GM12878 (cell line): ENCODE results near the gene SCAMP4. TPM values are rescaled to one million over a fixed set of nuclear protein-coding genes. Genes with fewer than 3 reads are reported as not detected.
A peak's percentile ranks its signal among the peaks of the same experiment; 100 is the strongest.

Experiments used
- BMI1 ChIP-seq: fragments of 450-650 bp; IDR thresholded peaks from 2 replicates; pipeline ENCODE4 v1.6.1; 2016; ENCODE audit warnings: mild to moderate bottlenecking, moderate library complexity, borderline replicate concordance
- CEBPB ChIP-seq, 2 experiments: fragments of 150-350 bp in 1 of 2; IDR thresholded peaks; 2 replicates each; pipeline ENCODE4 v1.6.1; 2012 to 2014; ENCODE audit warnings: low read depth in 2 of 2, low read length in 2 of 2, borderline replicate concordance in 1 of 2, inconsistent platforms in 1 of 2
- CHD4 ChIP-seq: fragments of 200-600 bp; sonication (generic); IDR thresholded peaks from 2 replicates; pipeline ENCODE4 v1.6.1; 2016; ENCODE audit warnings: mild to moderate bottlenecking
- CREB1 ChIP-seq: IDR thresholded peaks from 2 replicates; pipeline ENCODE4 v1.6.1; 2012; ENCODE audit warnings: low read depth, mild to moderate bottlenecking, inconsistent platforms
- FOXM1 ChIP-seq: IDR thresholded peaks from 2 replicates; pipeline ENCODE4 v1.6.1; 2012; ENCODE audit warnings: low read depth, mild to moderate bottlenecking, inconsistent platforms, low read length, moderate library complexity
- HCFC1 ChIP-seq: fragments of 150-350 bp; IDR thresholded peaks from 2 replicates; pipeline ENCODE4 v1.6.1; 2014; ENCODE audit warnings: low read length
- IKZF1 ChIP-seq: fragments of 450-650 bp; conservative IDR thresholded peaks from 2 replicates; pipeline ENCODE4 v1.6.1; 2017; ENCODE audit warnings: antibody characterized with exemption, mild to moderate bottlenecking
- KDM1A ChIP-seq: fragments of 200-600 bp; sonication (generic); IDR thresholded peaks from 2 replicates; pipeline ENCODE4 v1.6.1; 2016; ENCODE audit warnings: borderline replicate concordance
- LARP7 ChIP-seq: fragments of 450-650 bp; IDR thresholded peaks from 2 replicates; pipeline ENCODE4 v1.6.1; 2017; ENCODE audit warnings: mild to moderate bottlenecking
- NR2C1 ChIP-seq: fragments of 450-650 bp; IDR thresholded peaks from 2 replicates; pipeline ENCODE4 v1.6.1; 2017; ENCODE audit warnings: antibody characterized with exemption, mild to moderate bottlenecking, moderate library complexity
- NR2F1 ChIP-seq: fragments of 450-650 bp; conservative IDR thresholded peaks from 2 replicates; pipeline ENCODE4 v1.6.1; 2017; ENCODE audit warnings: mild to moderate bottlenecking
- NRF1 ChIP-seq: conservative IDR thresholded peaks from 2 replicates; pipeline ENCODE4 v1.6.1; 2011; ENCODE audit warnings: mild to moderate bottlenecking, low read depth, low read length, improper control_type of control experiment
- POLR2A ChIP-seq: IDR thresholded peaks from 2 replicates; pipeline ENCODE4 v1.6.1; 2011; ENCODE audit warnings: low read depth, mild to moderate bottlenecking, low read length
- POLR2AphosphoS5 ChIP-seq: IDR thresholded peaks from 2 replicates; pipeline ENCODE4 v1.6.1; 2011; ENCODE audit warnings: mild to moderate bottlenecking, low read length, inconsistent platforms
- POU2F2 ChIP-seq: IDR thresholded peaks from 3 replicates; pipeline ENCODE4 v1.6.1; 2011; ENCODE audit warnings: low read depth, mild to moderate bottlenecking, low read length, borderline replicate concordance
- RFX5 ChIP-seq: IDR thresholded peaks from 2 replicates; pipeline ENCODE4 v1.6.1; 2011; ENCODE audit warnings: low read depth, low read length, improper control_type of control experiment
- SIX5 ChIP-seq: IDR thresholded peaks from 2 replicates; pipeline ENCODE4 v1.6.1; 2011; ENCODE audit warnings: mild to moderate bottlenecking, low read depth, low read length, moderate library complexity; ENCODE audit not compliant: severe bottlenecking
- SMAD1 ChIP-seq: fragments of 450-650 bp; IDR thresholded peaks from 2 replicates; pipeline ENCODE4 v1.6.1; 2018; ENCODE audit warnings: mild to moderate bottlenecking, low read depth; ENCODE audit not compliant: partially characterized antibody
- SPI1 ChIP-seq: IDR thresholded peaks from 2 replicates; pipeline ENCODE4 v1.6.1; 2011; ENCODE audit warnings: low read depth, mild to moderate bottlenecking, low read length, moderate library complexity, borderline replicate concordance; ENCODE audit not compliant: insufficient read depth
- TCF7 ChIP-seq: IDR thresholded peaks from 2 replicates; pipeline ENCODE4 v1.6.1; 2014; ENCODE audit warnings: antibody characterized with exemption, borderline replicate concordance
- polyA plus RNA-seq, 11 experiments: library from polyadenylated mRNA; depleted of rRNA in 4 of 11; unstranded in 6 of 11; stranded (reverse) in 5 of 11; fragments of >200 nt; fragmentation: Nextera tagmentation in 4 of 11; fragmentation: Illumina TruSeq in 1 of 11; extraction: Ambion mirVana in 4 of 11; extraction: Trizol in 1 of 11; gene quantifications; 1 replicate in 1 of 11; 2 replicates in 10 of 11; pipeline versions ENCODE4 v1.2.1 to v1.2.3, GENCODE V29; 2011 to 2016; ENCODE audit warnings: inconsistent platforms in 2 of 11, missing spikeins in 2 of 11, low read depth in 1 of 11
- total RNA-seq, 4 experiments: library from RNA; depleted of rRNA in 3 of 4; stranded (reverse); fragments of >200 nt in 3 of 4; fragmentation: Illumina TruSeq in 1 of 4; extraction: Trizol in 1 of 4; gene quantifications; 2 replicates each; pipeline versions ENCODE4 v1.2.1 to v1.2.3, GENCODE V29; 2013 to 2021
- TF ChIP-seq, protein P1 (sequence below): IDR thresholded peaks from 2 replicates; pipeline ENCODE4 v1.6.1; 2011; ENCODE audit warnings: low read depth, low read length, improper control_type of control experiment, borderline replicate concordance
- TF ChIP-seq, protein P2 (sequence below), 3 experiments: IDR thresholded peaks in 2 of 3; conservative IDR thresholded peaks in 1 of 3; 2 replicates each; pipeline ENCODE4 v1.5.1; 2011; ENCODE audit warnings: low read depth in 3 of 3, low read length in 3 of 3, mild to moderate bottlenecking in 3 of 3, control low read depth in 2 of 3, moderate library complexity in 2 of 3, inconsistent platforms in 1 of 3, mixed read lengths in 1 of 3; ENCODE audit not compliant: control insufficient read depth in 2 of 3, insufficient read depth in 1 of 3; ENCODE audit errors: extremely low read depth in 1 of 3
- TF ChIP-seq, protein P3 (sequence below): IDR thresholded peaks from 2 replicates; pipeline ENCODE4 v1.6.1; 2012; ENCODE audit warnings: low read depth, low read length, improper control_type of control experiment

Gene SCAMP4
- total and polyA plus RNA-seq, 10 of the 15 experiments (the other 5 are each of a cell fraction or from before 2014, with no cell fraction given) = 0.63 to 34.7 (median 12.8) TPM

DNA sequence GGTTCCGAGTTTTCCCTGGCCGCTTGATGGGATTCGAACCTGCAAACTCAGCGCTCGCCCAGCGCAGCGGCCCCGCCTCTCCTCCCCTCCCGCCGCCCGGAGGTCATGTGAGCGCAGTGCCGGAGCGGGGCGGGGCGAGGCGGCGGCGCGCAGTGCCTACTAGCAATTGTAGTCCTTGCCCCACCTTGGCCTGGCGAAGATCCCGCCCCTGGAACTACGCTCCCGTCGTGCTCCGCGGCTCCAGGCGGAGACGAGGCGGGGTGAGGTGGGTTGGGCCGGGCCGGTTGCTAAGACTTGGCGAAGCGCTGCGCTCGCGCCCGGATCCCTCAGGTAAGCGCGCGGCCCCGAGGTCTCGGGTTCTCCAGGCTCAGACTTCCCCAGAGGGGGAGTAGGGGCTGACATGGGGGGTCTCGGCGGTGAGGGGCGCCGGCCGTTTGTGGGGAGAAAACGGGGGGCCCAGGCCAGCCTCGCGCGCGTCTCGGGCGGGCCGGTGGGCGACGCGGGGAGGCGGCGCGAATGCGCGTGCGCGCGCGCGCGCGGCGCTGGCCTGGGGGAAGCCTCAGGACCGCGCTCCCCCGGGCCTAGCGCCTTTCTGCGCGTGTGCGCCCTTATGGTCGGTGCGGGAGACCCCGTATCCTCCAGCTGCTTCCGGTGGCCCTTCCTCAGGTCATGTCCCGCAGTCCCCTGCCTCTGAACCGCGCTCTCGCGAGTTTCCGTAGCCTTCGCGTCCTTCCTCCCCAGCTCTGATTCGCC, at the start of gene SCAMP4, which contains the start of gene ADAT3 (continued):
- TF ChIP-seq, protein P1, sequence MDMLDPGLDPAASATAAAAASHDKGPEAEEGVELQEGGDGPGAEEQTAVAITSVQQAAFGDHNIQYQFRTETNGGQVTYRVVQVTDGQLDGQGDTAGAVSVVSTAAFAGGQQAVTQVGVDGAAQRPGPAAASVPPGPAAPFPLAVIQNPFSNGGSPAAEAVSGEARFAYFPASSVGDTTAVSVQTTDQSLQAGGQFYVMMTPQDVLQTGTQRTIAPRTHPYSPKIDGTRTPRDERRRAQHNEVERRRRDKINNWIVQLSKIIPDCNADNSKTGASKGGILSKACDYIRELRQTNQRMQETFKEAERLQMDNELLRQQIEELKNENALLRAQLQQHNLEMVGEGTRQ = peak; percentile 56
- TF ChIP-seq NR2C1 (peak; percentile 98), NR2F1 (peak; percentile 99), LARP7 (peak; percentile 88), NRF1 (peak; percentile 46), CEBPB (IDR thresholded peaks at IDR 0.05; ENCODE audit: borderline replicate concordance in 1 of 2, low read depth in 2 of 2, low read length in 2 of 2) (no peak), CHD4 (no peak), POLR2A (peak; percentile 80), KDM1A (no peak), SIX5 (peak; percentile 93), RFX5 (0 out of 2 replicates have a peak, but pooled peaks have one; percentile 48), CREB1 (peak; percentile 87), IKZF1 (peak; percentile 91), FOXM1 (no peak), BMI1 (no peak), POLR2AphosphoS5 (peak; percentile 43; the same call in 1 of the 2 replicates), POU2F2 (peak; percentile 34; the same call in 1 of the 3 replicates), HCFC1 (peak; percentile 97), TCF7 (no peak), SMAD1 (no peak), SPI1 (0 out of 2 replicates have a peak, but pooled peaks have one; percentile 6)
- TF ChIP-seq, protein P2, sequence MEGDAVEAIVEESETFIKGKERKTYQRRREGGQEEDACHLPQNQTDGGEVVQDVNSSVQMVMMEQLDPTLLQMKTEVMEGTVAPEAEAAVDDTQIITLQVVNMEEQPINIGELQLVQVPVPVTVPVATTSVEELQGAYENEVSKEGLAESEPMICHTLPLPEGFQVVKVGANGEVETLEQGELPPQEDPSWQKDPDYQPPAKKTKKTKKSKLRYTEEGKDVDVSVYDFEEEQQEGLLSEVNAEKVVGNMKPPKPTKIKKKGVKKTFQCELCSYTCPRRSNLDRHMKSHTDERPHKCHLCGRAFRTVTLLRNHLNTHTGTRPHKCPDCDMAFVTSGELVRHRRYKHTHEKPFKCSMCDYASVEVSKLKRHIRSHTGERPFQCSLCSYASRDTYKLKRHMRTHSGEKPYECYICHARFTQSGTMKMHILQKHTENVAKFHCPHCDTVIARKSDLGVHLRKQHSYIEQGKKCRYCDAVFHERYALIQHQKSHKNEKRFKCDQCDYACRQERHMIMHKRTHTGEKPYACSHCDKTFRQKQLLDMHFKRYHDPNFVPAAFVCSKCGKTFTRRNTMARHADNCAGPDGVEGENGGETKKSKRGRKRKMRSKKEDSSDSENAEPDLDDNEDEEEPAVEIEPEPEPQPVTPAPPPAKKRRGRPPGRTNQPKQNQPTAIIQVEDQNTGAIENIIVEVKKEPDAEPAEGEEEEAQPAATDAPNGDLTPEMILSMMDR (IDR thresholded peaks at IDR 0.05 in 2 of 3, conservative IDR thresholded peaks at IDR 0.05 in 1 of 3; ENCODE audit: control insufficient read depth in 2 of 3, extremely low read depth in 1 of 3, insufficient read depth in 1 of 3, low read depth in 3 of 3, low read length in 3 of 3) = no peak
- TF ChIP-seq, protein P3, sequence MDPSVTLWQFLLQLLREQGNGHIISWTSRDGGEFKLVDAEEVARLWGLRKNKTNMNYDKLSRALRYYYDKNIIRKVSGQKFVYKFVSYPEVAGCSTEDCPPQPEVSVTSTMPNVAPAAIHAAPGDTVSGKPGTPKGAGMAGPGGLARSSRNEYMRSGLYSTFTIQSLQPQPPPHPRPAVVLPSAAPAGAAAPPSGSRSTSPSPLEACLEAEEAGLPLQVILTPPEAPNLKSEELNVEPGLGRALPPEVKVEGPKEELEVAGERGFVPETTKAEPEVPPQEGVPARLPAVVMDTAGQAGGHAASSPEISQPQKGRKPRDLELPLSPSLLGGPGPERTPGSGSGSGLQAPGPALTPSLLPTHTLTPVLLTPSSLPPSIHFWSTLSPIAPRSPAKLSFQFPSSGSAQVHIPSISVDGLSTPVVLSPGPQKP = peak; percentile 56; the same call in 1 of the 2 replicates
